Peyer's patch (tissue), 4 donors: ENCODE measurements around the gene CLCN2. TPM values are rescaled to one million over a fixed set of nuclear protein-coding genes. Genes with fewer than 3 reads are reported as not detected.

ENCODE experiments used
- DNase-seq, 3 donors: peaks; one replicate each; pipeline ENCODE4 v3.0.0-alpha.2; 2017 to 2019
- H3K27ac ChIP-seq, 4 donors: fragments of 200-600 bp; sonication (generic); one replicate each; pipeline ENCODE4 v1.5.1; 2016 to 2019
- H3K27me3 ChIP-seq, 2 donors: fragments of 200-600 bp; sonication (generic); one replicate each; pipeline ENCODE4 v1.5.1; 2019
- H3K36me3 ChIP-seq, 3 donors: fragments of 200-600 bp; sonication (generic); one replicate each; pipeline ENCODE4 v1.5.1; 2016 to 2019
- H3K4me1 ChIP-seq, 4 donors: fragments of 200-600 bp; sonication (generic); one replicate each; pipeline ENCODE4 v1.5.1; 2016 to 2019
- H3K4me3 ChIP-seq, 4 donors: fragments of 200-600 bp; sonication (generic); 1 replicate in 3 of 4; 2 replicates in 1 of 4; pipeline ENCODE4 v1.5.1; 2016 to 2019; ENCODE audit warnings: mild to moderate bottlenecking in 1 of 4
- H3K9me3 ChIP-seq, 4 donors: fragments of 200-600 bp; sonication (generic); one replicate each; pipeline ENCODE4 v1.5.1; 2016 to 2019; ENCODE audit warnings: mild to moderate bottlenecking in 1 of 4
- CTCF ChIP-seq, 6 experiments: fragments of 450-650 bp in 4 of 6; fragments of 200-600 bp in 2 of 6; sonication (generic) in 1 of 6; IDR thresholded peaks; one replicate each; pipeline ENCODE4 v1.5.1; 2017 to 2019; ENCODE audit warnings: antibody characterized with exemption in 6 of 6, mild to moderate bottlenecking in 3 of 6, moderate library complexity in 1 of 6
- POLR2A ChIP-seq, 2 donors: fragments of 450-650 bp; IDR thresholded peaks; one replicate each; pipeline ENCODE4 v1.5.1; 2017; ENCODE audit warnings: antibody characterized with exemption in 2 of 2, mild to moderate bottlenecking in 2 of 2, moderate library complexity in 2 of 2
- total RNA-seq, 4 donors: library from RNA; depleted of rRNA; stranded (reverse); fragments of >200 nt; gene quantifications; one replicate each; pipeline ENCODE4 v1.1.0, GENCODE V29; 2016

The CLCN2 gene
- total RNA-seq, 4 donors from 2014 or later, result 11.6 to 87.8 (median 63.8) TPM

GRCh38 chr3:184360070-184360928, 1.1 kb downstream of the CLCN2 start:
- Histone ChIP-seq H3K9me3 (no peaks in the 10 kb centered on the region), H3K27ac (peak overlapping the region in 1 of 4 donors; percentile 100)
- no peak for DNase-seq

GRCh38 chr3:184359610-184360009, 1.8 kb downstream of the CLCN2 start:
- Histone ChIP-seq H3K9me3 (no peaks in the 10 kb centered on the region), H3K4me3 (peak overlapping the region in 1 of 4 donors; percentile 78), H3K4me1 (peaks cover 0 to 16% (median 3%) of the 10 kb centered on the region in 4 donors), H3K27ac (no peak overlapping the region), H3K27me3 (no peaks in the 10 kb centered on the region), H3K36me3 (peaks cover 0 to 15% (median 0%) of the 10 kb centered on the region in 3 donors)
- no peak for DNase-seq
- no peak for TF ChIP-seq POLR2A (IDR thresholded peaks at IDR 0.05)
- no peak for TF ChIP-seq CTCF (IDR thresholded peaks at IDR 0.05)

More at GRCh38 chr3:184360070-184360928, 1.1 kb downstream of the CLCN2 start:
- TF ChIP-seq POLR2A (IDR thresholded peaks at IDR 0.05), result no peak
- no peak for TF ChIP-seq CTCF (IDR thresholded peaks at IDR 0.05)
- peaks cover 0 to 22% (median 3%) of the 10 kb centered on the region in 4 donors for H3K4me1 ChIP-seq
- H3K27me3 ChIP-seq, result no peaks in the 10 kb centered on the region
- peak overlapping the region; percentile 78 to 92 (median 90) for H3K4me3 ChIP-seq
- H3K36me3 ChIP-seq, result peaks cover 0 to 16% (median 0%) of the 10 kb centered on the region in 3 donors

GRCh38 chr3:184358921-184359350, 2.5 kb downstream of the CLCN2 start:
- H3K27ac ChIP-seq, result no peak overlapping the region
- H3K27me3 ChIP-seq, result no peaks in the 10 kb centered on the region
- H3K9me3 ChIP-seq, result no peaks in the 10 kb centered on the region
- H3K36me3 ChIP-seq, result peaks cover 0 to 15% (median 0%) of the 10 kb centered on the region in 3 donors
- TF ChIP-seq CTCF (IDR thresholded peaks at IDR 0.05), result no peak
- TF ChIP-seq POLR2A (IDR thresholded peaks at IDR 0.05), result no peak
- DNase-seq, result no peak
- peaks cover 0 to 16% (median 3%) of the 10 kb centered on the region in 4 donors for H3K4me1 ChIP-seq
- no peak overlapping the region for H3K4me3 ChIP-seq

GRCh38 chr3:184358124-184358767, 3.2 kb downstream of the CLCN2 start:
- Histone ChIP-seq H3K4me1 (peaks cover 0 to 20% (median 3%) of the 10 kb centered on the region in 4 donors), H3K9me3 (no peaks in the 10 kb centered on the region), H3K36me3 (peaks cover 0 to 15% (median 0%) of the 10 kb centered on the region in 3 donors), H3K4me3 (no peak overlapping the region), H3K27me3 (no peaks in the 10 kb centered on the region), H3K27ac (no peak overlapping the region)
- TF ChIP-seq CTCF (IDR thresholded peaks at IDR 0.05) (no peak), POLR2A (IDR thresholded peaks at IDR 0.05) (no peak)
- DNase-seq, result no peak

- H3K4me1 ChIP-seq, result peaks cover 0 to 21% (median 3%) of the 10 kb centered on the region in 4 donors
- no peaks in the 10 kb centered on the region for H3K27me3 ChIP-seq
- no peaks in the 10 kb centered on the region for H3K9me3 ChIP-seq
- peaks cover 0 to 15% (median 0%) of the 10 kb centered on the region in 3 donors for H3K36me3 ChIP-seq
- TF ChIP-seq POLR2A (IDR thresholded peaks at IDR 0.05), result no peak
- TF ChIP-seq CTCF (IDR thresholded peaks at IDR 0.05), result no peak
- no peak overlapping the region for H3K27ac ChIP-seq
- DNase-seq, result no peak
- H3K4me3 ChIP-seq, result no peak overlapping the region
Measured at GRCh38 chr3:184357248-184358123, 3.9 kb downstream of the CLCN2 start.
